Neural cell (in vitro differentiated cells): ENCODE results near the gene SP3. TPM values are rescaled to one million over a fixed set of nuclear protein-coding genes. Genes with fewer than 3 reads are reported as not detected.
A peak's percentile ranks its signal among the peaks of the same experiment; 100 is the strongest.

Source experiments
- H2AFZ ChIP-seq: fragments of 200-600, 300-800 bp; sonication (generic), shearing (Covaris generic); 2 replicates; pipeline ENCODE4 v1.6.0; 2014; ENCODE audit warnings: low read depth, mild to moderate bottlenecking, antibody characterized with exemption, low read length, moderate library complexity
- H3F3A ChIP-seq: fragments of 200-600 bp; shearing (Covaris generic); 2 replicates; pipeline ENCODE4 v1.6.1; 2016; ENCODE audit warnings: mild to moderate bottlenecking, moderate library complexity, mixed read lengths, antibody characterized with exemption, low read length; ENCODE audit not compliant: insufficient read depth, poor library complexity, severe bottlenecking
- H3K27ac ChIP-seq: fragments of 200-600, 300-800 bp; sonication (generic), shearing (Covaris generic); 2 replicates; pipeline ENCODE4 v1.5.1; 2014; ENCODE audit warnings: mild to moderate bottlenecking, low read length, moderate library complexity
- H3K27me3 ChIP-seq: fragments of 300-800, 200-600 bp; sonication (generic), shearing (Covaris generic); 2 replicates; pipeline ENCODE4 v1.6.0; 2014; ENCODE audit warnings: mild to moderate bottlenecking, low read depth, low read length, moderate library complexity; ENCODE audit not compliant: insufficient read depth
- H3K36me3 ChIP-seq: fragments of 300-800, 200-600 bp; sonication (generic), shearing (Covaris generic); 2 replicates; pipeline ENCODE4 v1.5.1; 2014; ENCODE audit warnings: mild to moderate bottlenecking, antibody characterized with exemption, low read length, moderate library complexity; ENCODE audit not compliant: insufficient read depth
- H3K4me2 ChIP-seq: fragments of 300-800, 200-600 bp; sonication (generic), shearing (Covaris generic); 2 replicates; pipeline ENCODE4 v1.6.0; 2014; ENCODE audit warnings: mild to moderate bottlenecking, low read length
- H3K4me3 ChIP-seq: fragments of 300-800, 200-600 bp; sonication (generic), shearing (Covaris generic); 2 replicates; pipeline ENCODE4 v1.5.1; 2014; ENCODE audit warnings: mild to moderate bottlenecking, low read length, moderate library complexity
- H3K79me2 ChIP-seq: fragments of 200-600 bp; shearing (Covaris generic); replicated peaks from 2 replicates; pipeline ENCODE4 v1.6.0; 2014; ENCODE audit warnings: mild to moderate bottlenecking, low read length, moderate library complexity; ENCODE audit not compliant: insufficient read depth
- H3K9ac ChIP-seq: fragments of 300-800, 200-600 bp; sonication (generic), shearing (Covaris generic); 2 replicates; pipeline ENCODE4 v1.6.1; 2016; ENCODE audit warnings: mild to moderate bottlenecking, low read length, mixed read lengths
- H3K9me2 ChIP-seq: fragments of 200-600 bp; shearing (Covaris generic); 2 replicates; pipeline ENCODE4 v1.6.1; 2016; ENCODE audit warnings: mild to moderate bottlenecking, low read length, mixed read lengths; ENCODE audit not compliant: insufficient read depth
- H3K9me3 ChIP-seq: fragments of 200-600, 300-800 bp; sonication (generic), shearing (Covaris generic); 2 replicates; pipeline ENCODE4 v1.6.1; 2016; ENCODE audit warnings: mild to moderate bottlenecking, mixed run types, low read length, moderate library complexity, mixed read lengths
- H4K20me1 ChIP-seq: fragments of 200-600 bp; shearing (Covaris generic); 2 replicates; pipeline ENCODE4 v1.6.1; 2016; ENCODE audit warnings: mild to moderate bottlenecking, mixed run types; ENCODE audit not compliant: insufficient read depth
- CTCF ChIP-seq: fragments of 450-650 bp; IDR thresholded peaks from 2 replicates; pipeline ENCODE4 v1.5.1; 2014; ENCODE audit warnings: antibody characterized with exemption, mild to moderate bottlenecking, moderate library complexity; ENCODE audit not compliant: poor library complexity, severe bottlenecking
- EP300 ChIP-seq: fragments of 450-650 bp; conservative IDR thresholded peaks from 2 replicates; pipeline ENCODE4 v1.6.1; 2014; ENCODE audit warnings: antibody characterized with exemption, mild to moderate bottlenecking, moderate library complexity; ENCODE audit not compliant: poor library complexity, severe bottlenecking
- EZH2 ChIP-seq: fragments of 200-600, 300-800 bp; shearing (Covaris generic), sonication (generic); IDR thresholded peaks from 2 replicates; pipeline ENCODE4 v1.6.1; 2014; ENCODE audit warnings: antibody characterized with exemption, low read length, borderline replicate concordance, mild to moderate bottlenecking; ENCODE audit not compliant: insufficient read depth, poor library complexity, severe bottlenecking
- MXI1 ChIP-seq: fragments of 450-650 bp; conservative IDR thresholded peaks from 2 replicates; pipeline ENCODE4 v1.6.1; 2014; ENCODE audit warnings: antibody characterized with exemption, mild to moderate bottlenecking; ENCODE audit not compliant: poor library complexity, severe bottlenecking
- POLR2AphosphoS5 ChIP-seq: IDR thresholded peaks from 2 replicates; pipeline ENCODE4 v1.6.1; 2012
- RAD21 ChIP-seq: fragments of 450-650 bp; conservative IDR thresholded peaks from 2 replicates; pipeline ENCODE4 v1.6.1; 2014; ENCODE audit warnings: antibody characterized with exemption, mild to moderate bottlenecking, moderate library complexity
- REST ChIP-seq: IDR thresholded peaks from 2 replicates; pipeline ENCODE4 v1.6.1; 2012; ENCODE audit warnings: borderline replicate concordance
- SMC3 ChIP-seq: fragments of 450-650 bp; conservative IDR thresholded peaks from 2 replicates; pipeline ENCODE4 v1.6.1; 2014; ENCODE audit warnings: antibody characterized with exemption, mild to moderate bottlenecking, moderate library complexity; ENCODE audit not compliant: poor library complexity
- TAF1 ChIP-seq: IDR thresholded peaks from 2 replicates; pipeline ENCODE4 v1.6.1; 2012; ENCODE audit warnings: low read depth
- polyA plus RNA-seq: library from polyadenylated mRNA; depleted of rRNA; stranded (reverse); fragments of >200 nt; gene quantifications from 2 replicates; pipeline ENCODE4 v1.2.3, GENCODE V29; 2014

SP3 gene
- polyA plus RNA-seq, 1 donor from 2014 or later: 57.8 TPM

- Histone ChIP-seq H3K27ac (peak overlapping the region; percentile 99), H3K9me3 (no peaks in the 10 kb centered on the region), H3F3A (no peaks in the 10 kb centered on the region), H3K79me2 (peaks cover 36% of the 10 kb centered on the region), H3K36me3 (no peaks in the 10 kb centered on the region), H3K27me3 (no peaks in the 10 kb centered on the region), H2AFZ (peak overlapping the region; percentile 84), H3K9me2 (no peaks in the 10 kb centered on the region), H3K9ac (peak overlapping the region; percentile 100), H3K4me3 (peak overlapping the region; percentile 93), H4K20me1 (no peaks in the 10 kb centered on the region), H3K4me2 (no peak overlapping the region)
- TF ChIP-seq RAD21: no peak
- TF ChIP-seq TAF1: peak; percentile 87
- no peak for TF ChIP-seq CTCF
- peak; percentile 27 for TF ChIP-seq MXI1
- no peak for TF ChIP-seq EZH2
- TF ChIP-seq POLR2AphosphoS5: peak; percentile 93
- no peak for TF ChIP-seq EP300
- peak; percentile 89 for TF ChIP-seq REST
These were observed 405 bp downstream of the SP3 start for GRCh38 chr2:173964565-173965371.

GRCh38 chr2:173963817-173964564 lies 1.2 kb downstream of the SP3 start:
- Histone ChIP-seq H3K9me3 (no peaks in the 10 kb centered on the region), H3K9me2 (no peaks in the 10 kb centered on the region), H3K4me2 (no peak overlapping the region), H2AFZ (no peak overlapping the region), H3K79me2 (peaks cover 43% of the 10 kb centered on the region), H3K36me3 (no peaks in the 10 kb centered on the region), H4K20me1 (no peaks in the 10 kb centered on the region), H3K4me3 (peak overlapping the region; percentile 93), H3F3A (no peaks in the 10 kb centered on the region), H3K27me3 (no peaks in the 10 kb centered on the region), H3K27ac (peak overlapping the region; percentile 99), H3K9ac (peak overlapping the region; percentile 100)
- TF ChIP-seq TAF1 (no peak), RAD21 (peak; percentile 31), EP300 (peak; percentile 40), POLR2AphosphoS5 (peak; percentile 42), MXI1 (peak; percentile 71), EZH2 (no peak), REST (no peak), CTCF (no peak), SMC3 (no peak)
